Measurements from ENCODE around the gene MAPK6. TPM values are rescaled to one million over a fixed set of nuclear protein-coding genes. Genes with fewer than 3 reads are reported as not detected.

Gene MAPK6
- total RNA-seq, 1 experiment from 2014 or later = 83.2 TPM

- TF ChIP-seq E2F1 (CRISPR knock-in tag; IDR thresholded peaks at IDR 0.05) (no peak), ZNF219 (CRISPR knock-in tag; IDR thresholded peaks at IDR 0.05; ENCODE audit: borderline replicate concordance) (no peak), ESRRA (CRISPR knock-in tag; IDR thresholded peaks at IDR 0.05; ENCODE audit: borderline replicate concordance) (no peak), HMGA2 (CRISPR knock-in tag; IDR thresholded peaks at IDR 0.05) (no peak), ZMAT4 (CRISPR knock-in tag; IDR thresholded peaks at IDR 0.05) (no peak), RORB (CRISPR knock-in tag; IDR thresholded peaks at IDR 0.05) (no peak)
Measured at GRCh38 chr15:52021892-52022540, 3.0 kb downstream of the MAPK6 start (continued).

GRCh38 chr15:52023169-52023922 is 4.3 kb downstream of the MAPK6 start:
- ATAC-seq = no peak
- H3K27me3 Mint-ChIP-seq (ENCODE audit: low read depth) = peaks cover 4% of the 10 kb centered on the region
- peaks cover 50% of the 10 kb centered on the region for H3K4me1 Mint-ChIP-seq
- ChIA-PET CTCF (interaction anchor here (1.8 kb wide), 1 partner anchor 55 kb away, joined by 4 read pairs; no protein-coding TSS in a partner anchor), POLR2A (interaction anchor here (0.7 to 0.9 kb wide), 3 partner anchors 11 to 56 kb away, joined by 4 to 8 read pairs (median 4); no protein-coding TSS in a partner anchor)
- 0 out of 2 replicates have a peak overlapping the region, but pooled peaks have one; percentile 14 for H3K4me3 Mint-ChIP-seq
- TF ChIP-seq E2F5 (CRISPR knock-in tag; IDR thresholded peaks at IDR 0.05) (no peak), EMX1 (CRISPR knock-in tag; IDR thresholded peaks at IDR 0.05) (no peak), ZSCAN18 (CRISPR knock-in tag; IDR thresholded peaks at IDR 0.05) (no peak), E2F1 (CRISPR knock-in tag; IDR thresholded peaks at IDR 0.05) (no peak), HMGA2 (CRISPR knock-in tag; IDR thresholded peaks at IDR 0.05) (no peak), IRF1 (CRISPR knock-in tag; IDR thresholded peaks at IDR 0.05) (no peak), TEAD4 (CRISPR knock-in tag; IDR thresholded peaks at IDR 0.05) (no peak), ETV6 (CRISPR knock-in tag; IDR thresholded peaks at IDR 0.05) (no peak), ZNF317 (CRISPR knock-in tag; IDR thresholded peaks at IDR 0.05; ENCODE audit: borderline replicate concordance, low read depth) (no peak), ZBTB43 (CRISPR knock-in tag; IDR thresholded peaks at IDR 0.05) (no peak), FOXP1 (CRISPR knock-in tag; IDR thresholded peaks at IDR 0.05; ENCODE audit: borderline replicate concordance) (no peak), SOX15 (CRISPR knock-in tag; IDR thresholded peaks at IDR 0.05) (no peak), SMAD4 (CRISPR knock-in tag; IDR thresholded peaks at IDR 0.05) (no peak), CREB1 (CRISPR knock-in tag; IDR thresholded peaks at IDR 0.05) (no peak), GTF2I (CRISPR knock-in tag; conservative IDR thresholded peaks at IDR 0.05) (no peak), MXD4 (CRISPR knock-in tag; IDR thresholded peaks at IDR 0.05; ENCODE audit: borderline replicate concordance) (no peak), CDX4 (CRISPR knock-in tag; IDR thresholded peaks at IDR 0.05; ENCODE audit: borderline replicate concordance) (no peak)
- DNase-seq (ENCODE audit: low spot score) = no peak
- H3K36me3 Mint-ChIP-seq = peaks cover 2% of the 10 kb centered on the region; the same call in 1 of the 2 replicates
- no peaks in the 10 kb centered on the region for H3K9me3 Mint-ChIP-seq
- peak overlapping the region; percentile 96 for H3K27ac Mint-ChIP-seq

All from WTC11 (cell line).